Right ventricle myocardium inferior (tissue), 1 donor: ENCODE results near the gene PPFIA4. TPM values are rescaled to one million over a fixed set of nuclear protein-coding genes. Genes with fewer than 3 reads are reported as not detected.
"Not testable (repeated sequence)": the region's sequence is repeated elsewhere in the genome, so short reads cannot be mapped to it uniquely, and the experiment has no call there.

Experiments used
- ATAC-seq: fragments of 200-7000 bp; cut with Tn5 transposase; one replicate; pipeline ENCODE4 v1.9.1; 2020; ENCODE audit warnings: mild to moderate bottlenecking, moderate library complexity
- DNase-seq: peaks from one replicate; pipeline ENCODE4 v3.0.0; 2021; ENCODE audit errors: missing footprints
- intact Hi-C: fragments of 100-400 bp; cut with DNase I; formaldehyde crosslinking; loops from one replicate; pipeline ENCODE4 v1.11.0; 2022
- long read RNA-seq: library from polyadenylated mRNA; unstranded; transcript quantifications from one replicate; pipeline ENCODE4 v2.0.0, GENCODE V29; 2021
- total RNA-seq: library from RNA; stranded (reverse); fragmentation: NEBNext Ultra II Directional; extraction: Animal tissue kit (Norgen Biotek cat#: 25700); gene quantifications from one replicate; pipeline ENCODE4 v1.2.1, GENCODE V29; 2021
- donor health status: DM: no; HTN: yes; CAD: no; lungs with severe emphysema.

PPFIA4 gene
- 22.2 TPM for total RNA-seq
- long read RNA-seq, partial matches to known transcripts = 6 of 14 reads
- long read RNA-seq, other reads (novel, unspliced or antisense) = 8 of 14 reads

DNA sequence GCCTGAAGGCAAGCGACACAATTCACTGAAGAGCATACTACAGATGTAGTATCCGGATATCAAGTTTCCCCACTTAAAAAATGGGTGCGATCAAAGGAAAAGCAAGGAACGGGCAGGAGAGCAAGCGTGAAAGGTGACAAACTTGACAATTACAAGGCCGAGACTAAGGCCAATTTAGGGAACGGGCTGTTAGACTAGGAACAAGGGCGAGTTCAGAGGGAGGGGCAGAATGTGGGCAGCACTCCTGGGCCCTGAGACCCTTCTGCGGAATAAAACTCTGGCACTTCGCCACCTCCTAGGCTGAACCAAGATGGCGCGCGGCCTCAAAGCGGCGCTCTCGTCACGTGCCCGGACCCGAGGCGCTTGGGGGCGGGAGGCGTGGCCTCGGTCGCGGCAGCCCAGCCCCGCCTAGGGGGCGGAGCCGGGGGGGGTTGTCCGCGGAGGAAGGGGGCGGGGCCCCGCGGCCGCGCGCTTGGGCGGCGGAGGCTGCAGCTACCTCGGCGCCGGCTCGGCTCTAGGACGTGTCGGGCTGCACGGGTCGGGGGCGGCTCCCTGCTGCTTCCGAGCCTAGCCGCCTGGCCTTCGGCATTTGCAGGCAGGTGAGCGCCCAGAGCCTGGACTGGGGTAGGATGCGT, at the start of gene PPFIA4:
Gene PPFIA4, plus strand, starts transcription at position 461 of the 635 bp plus-strand sequence. CDS start 12,518 bp downstream, outside the sequence.
- peak; percentile 88 for ATAC-seq
- intact Hi-C loops = no loop called here
- DNase-seq = peak; percentile 93

DNA sequence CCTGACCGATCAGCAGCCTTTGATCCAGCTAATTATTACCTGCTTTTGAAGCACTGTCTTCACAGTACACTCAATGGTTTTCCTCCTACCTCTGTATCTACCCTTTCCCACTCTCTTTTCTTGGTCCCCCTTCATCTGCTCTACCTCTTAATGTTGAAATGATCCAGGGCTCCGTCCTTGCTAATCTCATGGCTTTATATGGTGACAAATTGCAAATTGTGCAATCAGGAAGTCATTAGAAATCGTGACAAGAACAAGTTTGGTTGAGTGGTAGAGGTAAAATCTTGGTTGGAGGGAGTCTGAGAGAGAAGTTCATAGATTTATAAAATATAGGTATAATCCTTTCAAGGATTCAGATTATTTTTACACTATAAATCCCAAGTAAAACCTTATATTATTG, 49.7 kb upstream of the PPFIA4 start:
- intact Hi-C loops = no loop called here
- DNase-seq (no peak), ATAC-seq (no peak)

DNA sequence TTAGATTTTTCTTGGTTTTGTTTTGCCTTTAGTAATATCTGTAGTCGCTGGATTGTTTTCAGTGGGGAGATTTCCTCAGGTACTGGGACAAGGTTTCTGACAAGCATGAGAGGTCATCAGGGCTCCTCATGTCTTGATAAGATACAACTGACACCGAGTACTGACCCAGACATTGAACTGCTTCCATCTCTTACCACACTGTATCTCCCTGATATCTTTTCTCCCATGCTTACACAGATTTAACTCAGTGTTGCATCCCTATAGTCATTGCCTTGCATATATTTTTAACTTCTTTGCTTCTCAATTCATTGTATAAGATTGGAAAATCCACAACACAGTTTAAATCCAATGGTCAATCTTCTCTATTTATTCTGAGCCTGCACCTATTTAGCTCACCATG, 46.8 kb upstream of the PPFIA4 start:
- DNase-seq = no peak
- no peak for ATAC-seq
- intact Hi-C loops = no loop called here

DNA sequence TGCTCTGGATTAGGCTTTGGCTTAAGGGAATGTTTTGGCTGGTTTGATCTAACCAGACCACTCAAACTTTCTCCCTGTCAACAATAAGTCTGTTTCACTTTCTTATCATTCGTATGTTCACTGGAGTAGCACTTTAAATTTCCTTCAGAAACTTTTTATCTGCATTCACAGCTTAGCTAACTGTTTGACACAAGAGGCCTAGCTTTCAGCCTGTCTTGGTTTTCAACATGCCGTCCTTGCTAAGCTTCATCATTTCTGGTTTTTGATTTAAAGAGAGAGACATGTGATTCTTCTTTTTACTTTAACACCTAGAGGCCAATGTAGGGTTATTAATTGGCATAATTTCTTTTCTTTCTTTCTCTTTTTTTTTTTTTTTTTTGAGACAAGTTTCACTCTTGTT, 44.4 kb upstream of the PPFIA4 start:
- intact Hi-C loops = no loop called here

DNA sequence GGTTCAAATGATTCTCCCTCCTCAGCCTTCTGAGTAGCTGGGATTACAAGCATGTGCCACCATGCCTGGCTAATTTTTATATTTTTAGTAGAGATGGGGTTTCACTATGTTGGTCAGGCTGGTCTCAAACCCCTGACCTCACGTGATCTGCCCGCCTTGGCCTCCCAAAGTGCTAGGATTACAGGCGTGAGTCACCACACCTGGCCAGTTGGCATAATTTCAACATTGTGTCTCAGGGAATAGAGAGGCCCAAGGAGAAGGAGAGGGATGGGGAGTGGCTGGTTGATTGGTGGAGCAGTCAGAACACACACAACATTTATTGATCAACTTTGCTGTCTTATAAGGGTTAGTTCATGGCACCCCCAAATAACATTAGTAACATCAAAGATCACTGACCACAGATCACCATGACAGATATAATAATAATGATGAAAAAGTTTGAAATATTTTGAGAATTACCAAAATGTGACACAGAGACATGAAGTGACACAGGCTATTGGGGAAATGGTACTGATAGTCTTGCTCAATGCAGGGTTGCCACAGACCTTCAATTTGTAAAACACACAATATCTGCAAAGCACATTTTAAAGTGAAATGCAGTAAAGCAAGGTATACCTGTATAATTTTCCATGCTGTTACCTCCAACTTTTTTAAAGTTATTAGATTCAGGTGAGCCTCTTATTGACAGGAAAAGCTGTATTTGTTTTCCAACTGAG, 43.4 kb upstream of the PPFIA4 start:
- ATAC-seq = no peak
- no peak for DNase-seq
- intact Hi-C loops = no loop called here

More for the DNA sequence above, 44.4 kb upstream of the PPFIA4 start:
- ATAC-seq = no peak
- DNase-seq = no peak

DNA sequence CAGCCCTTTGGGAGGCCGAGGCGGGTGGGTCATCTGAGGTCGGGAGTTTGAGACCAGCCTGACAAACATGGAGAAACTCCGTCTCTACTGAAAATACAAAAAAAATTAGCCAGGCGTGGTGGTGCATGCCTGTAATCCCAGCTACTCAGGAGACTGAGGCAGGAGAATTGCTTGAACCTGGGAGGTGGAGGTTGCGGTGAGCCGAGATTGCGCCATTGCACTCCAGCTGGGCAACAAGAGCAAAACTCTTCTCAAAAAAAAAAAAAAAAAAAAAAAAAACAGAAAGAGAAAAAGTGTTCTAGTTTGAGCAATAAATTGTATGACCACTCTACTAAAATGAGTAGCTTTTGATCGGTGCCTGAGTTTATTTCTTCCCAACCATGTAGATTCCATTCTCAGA, 40.2 kb upstream of the PPFIA4 start:
- ATAC-seq, intact Hi-C loops, DNase-seq: not testable (repeated sequence)

DNA sequence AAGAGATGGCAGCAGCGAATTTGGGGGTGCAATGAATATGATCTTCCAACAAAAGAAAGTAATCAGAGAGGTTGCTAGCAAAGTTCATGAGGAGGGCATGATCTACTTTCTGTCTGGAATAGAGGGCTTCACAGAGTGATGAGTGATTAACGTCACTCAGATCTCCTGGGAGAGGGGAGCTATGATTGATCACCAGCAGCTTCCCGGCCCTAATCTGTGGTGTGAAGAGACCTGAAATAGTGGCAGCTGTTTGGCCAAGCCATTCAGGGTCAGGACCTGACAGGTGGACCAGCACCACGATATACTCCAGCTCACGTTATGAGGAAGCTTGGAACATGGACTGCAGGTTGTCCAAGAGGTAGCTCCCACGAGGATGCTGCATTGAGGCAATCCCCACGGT, 39.0 kb upstream of the PPFIA4 start:
- ATAC-seq = no peak
- no peak for DNase-seq
- intact Hi-C loops = no loop called here

DNA sequence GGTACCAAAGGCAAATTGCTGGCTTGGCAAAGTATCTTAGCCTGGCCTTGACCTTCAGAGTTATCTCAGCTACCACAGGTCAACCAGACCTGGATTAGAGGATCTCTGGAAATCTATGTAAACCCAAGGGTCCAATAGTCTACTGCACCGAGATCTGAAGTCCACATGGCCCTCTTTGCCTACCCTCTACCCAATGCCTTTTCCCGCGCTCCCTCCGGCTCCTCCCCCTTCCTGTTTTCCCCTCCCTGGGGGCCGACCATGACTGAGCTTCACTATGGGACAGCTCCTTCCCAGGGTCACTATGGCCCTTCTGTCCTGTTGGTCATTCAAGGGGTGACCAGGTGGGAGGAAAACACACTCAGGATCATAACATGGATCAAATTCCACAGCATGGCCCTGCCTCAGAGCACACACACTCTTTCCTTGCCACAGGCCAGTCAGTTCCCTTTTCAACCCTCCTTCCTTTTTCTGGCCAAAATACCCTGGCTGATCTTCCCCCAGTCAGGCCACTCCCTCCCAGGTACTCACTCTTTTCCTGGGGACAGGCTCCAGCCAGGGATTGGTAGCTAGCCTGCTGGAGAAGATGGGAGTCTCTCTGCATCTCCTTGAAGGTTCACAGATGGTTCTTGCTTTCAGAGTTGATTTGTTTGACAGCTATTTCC, 38.2 kb upstream of the PPFIA4 start:
- intact Hi-C loops = no loop called here
- ATAC-seq (no peak), DNase-seq (no peak)

DNA sequence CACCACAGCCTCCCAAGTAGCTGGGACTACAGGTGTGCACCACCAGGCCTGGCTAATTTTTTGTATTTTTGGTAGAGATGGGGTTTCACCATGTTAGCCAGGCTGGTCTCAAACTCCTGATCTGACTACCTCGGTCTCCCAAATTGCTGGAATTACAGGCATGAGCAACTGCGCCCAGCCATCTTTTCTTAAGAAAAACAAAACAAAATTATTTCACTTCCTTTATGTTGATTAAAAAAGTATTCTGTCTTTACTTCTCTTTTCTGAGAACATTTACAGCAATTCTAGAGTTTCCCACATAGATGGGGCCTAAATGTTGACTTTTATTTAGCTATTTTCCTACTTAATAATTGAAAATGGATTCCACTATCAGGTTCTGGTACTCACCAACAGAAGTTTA, 36.4 kb upstream of the PPFIA4 start:
- ATAC-seq (no peak), DNase-seq (no peak)
- intact Hi-C loops = loop anchor here (10.0 kb wide), 1 partner anchor 235 kb away; no protein-coding TSS in a partner anchor

DNA sequence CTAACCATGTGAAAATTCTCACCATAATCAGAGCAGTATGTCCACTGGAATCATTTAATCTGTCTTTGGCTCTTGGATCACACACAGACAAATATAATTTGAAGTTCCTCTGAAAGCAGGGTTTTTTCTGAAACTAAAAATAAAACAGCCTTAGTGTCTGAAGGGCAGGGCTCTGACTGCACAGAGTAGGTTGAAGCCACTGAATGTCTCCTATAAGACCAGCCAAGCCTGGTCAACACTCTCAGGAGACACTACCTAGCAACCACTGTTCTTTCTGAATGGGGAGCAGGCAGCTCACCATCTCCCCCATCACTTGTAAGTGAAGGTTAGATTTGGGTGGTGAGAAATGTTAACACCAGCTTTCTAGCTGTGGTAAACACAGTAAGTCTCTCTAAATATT, 35.2 kb upstream of the PPFIA4 start:
- DNase-seq = no peak
- ATAC-seq = no peak
- intact Hi-C loops = loop anchor here (10.0 kb wide), 1 partner anchor 236 kb away; no protein-coding TSS in a partner anchor

DNA sequence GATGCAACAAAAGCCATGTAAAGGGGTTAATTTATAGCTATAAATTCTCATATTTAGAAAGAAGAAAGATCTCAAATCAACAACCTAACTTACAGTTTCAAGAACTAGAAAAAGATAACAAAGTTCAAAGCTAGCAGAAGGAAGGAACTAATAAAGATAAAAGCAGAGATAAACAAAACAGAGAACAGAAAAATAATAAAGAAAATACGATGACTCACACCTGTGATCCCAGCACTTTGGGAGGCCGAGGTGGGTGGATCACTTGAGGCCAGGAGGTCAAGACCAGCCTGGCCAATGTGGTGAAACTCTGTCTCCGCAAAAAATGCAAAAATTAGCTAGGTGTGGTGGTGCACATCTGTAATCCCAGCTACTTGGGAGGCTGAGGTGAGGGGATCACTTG, 31.5 kb upstream of the PPFIA4 start:
- intact Hi-C loops = loop anchor here (10.0 kb wide), 1 partner anchor 240 kb away; no protein-coding TSS in a partner anchor
- DNase-seq (no peak), ATAC-seq (no peak)

DNA sequence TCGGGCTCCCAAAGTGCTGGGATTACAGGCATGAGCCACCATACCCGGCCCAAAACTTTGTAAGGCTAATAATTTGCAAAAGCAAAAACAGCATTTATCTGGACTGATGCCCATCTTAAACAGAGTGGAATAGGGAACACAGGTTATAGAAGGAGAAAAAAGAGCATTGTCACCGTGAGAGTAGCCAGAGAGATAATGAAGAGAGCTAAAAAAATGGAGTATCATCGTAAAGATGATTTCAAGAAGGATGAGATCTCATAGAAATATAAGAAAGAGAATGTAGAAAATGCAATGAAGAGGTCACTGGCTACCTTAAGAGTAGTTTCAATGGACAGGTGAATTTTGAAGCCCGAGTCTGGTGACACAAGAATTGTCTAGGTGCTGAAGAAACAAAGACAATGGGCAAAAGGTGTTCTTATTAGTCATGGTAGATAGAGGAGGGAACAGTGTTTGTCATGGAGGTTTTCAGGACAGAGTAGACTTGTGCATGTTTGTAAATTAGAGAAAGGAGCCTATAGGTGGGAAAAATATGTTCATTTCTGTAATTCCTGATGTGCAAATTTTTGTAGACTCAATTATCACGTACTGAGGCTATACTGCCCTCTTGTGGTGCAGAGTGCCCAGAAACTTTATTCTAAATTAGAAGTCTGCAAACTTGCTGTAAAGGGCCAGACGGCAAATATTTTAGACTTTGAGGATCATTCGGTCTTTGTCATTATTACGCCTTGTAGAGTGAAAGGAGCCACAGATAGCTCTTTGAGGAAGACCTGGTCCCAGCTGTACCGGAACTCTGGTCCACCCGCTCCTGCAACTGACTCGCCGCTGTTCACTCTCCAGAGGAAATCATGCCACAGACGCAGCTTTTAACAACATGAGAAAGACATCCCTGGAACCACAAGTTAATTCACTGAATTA, 27.2 kb upstream of the PPFIA4 start:
- intact Hi-C loops = loop anchor here (2.0 to 10.0 kb wide), 2 partner anchors 72 to 244 kb away; partner anchors contain the start of gene KLHL12
- ATAC-seq (no peak), DNase-seq (no peak)

DNA sequence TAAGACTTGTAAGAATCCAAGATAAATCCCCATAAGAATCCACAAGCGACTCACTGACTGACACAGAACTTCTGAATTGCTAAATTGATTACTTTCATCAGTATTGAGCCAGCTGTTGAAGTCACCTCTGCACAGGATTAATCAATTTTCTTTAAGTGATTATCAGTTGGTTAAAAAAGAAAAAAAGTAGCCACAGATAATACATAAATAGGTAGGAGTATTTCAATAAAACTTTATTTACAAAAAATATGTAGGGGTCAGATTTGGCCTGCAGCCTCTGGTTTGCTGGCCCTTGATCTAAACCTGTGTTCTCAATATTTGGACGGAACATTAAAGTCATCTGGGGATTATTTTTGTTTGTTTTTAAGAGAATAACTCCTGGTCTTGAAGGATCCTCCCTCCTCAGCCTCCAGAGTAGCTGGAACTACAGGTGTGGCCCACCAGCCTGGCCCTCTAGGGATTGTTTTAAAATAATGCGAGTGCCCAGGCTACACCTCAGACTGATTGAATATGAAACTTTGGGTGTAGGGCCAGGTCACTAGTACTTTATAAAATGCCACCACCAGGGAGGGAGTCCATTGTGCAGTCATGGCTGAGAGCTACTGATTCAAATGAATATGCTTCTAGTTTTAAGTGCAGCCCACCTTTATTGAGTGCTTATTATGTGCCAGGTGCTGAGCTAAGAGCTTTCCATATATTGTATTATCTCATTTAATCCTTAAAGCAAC, 25.9 kb upstream of the PPFIA4 start:
- no peak for DNase-seq
- no peak for ATAC-seq
- intact Hi-C loops = no loop called here

DNA sequence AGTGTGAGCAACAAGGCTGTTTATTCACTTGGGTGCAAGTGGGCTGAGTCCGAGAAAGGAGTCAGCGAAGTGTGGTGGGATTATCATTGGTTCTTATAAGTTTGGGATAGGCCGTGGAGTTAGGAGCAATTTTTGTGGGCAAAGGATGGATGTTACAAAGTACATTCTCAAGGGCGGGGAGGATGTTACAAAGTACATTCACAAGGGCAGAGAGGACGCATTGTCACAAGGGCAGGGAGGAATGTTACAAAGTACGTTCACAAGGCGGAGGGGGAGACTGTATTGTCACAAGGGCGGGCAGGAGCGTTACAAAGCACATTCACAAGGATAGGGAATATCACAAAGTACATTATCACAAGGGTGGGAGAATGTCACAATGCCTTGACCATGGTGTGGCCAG, 24.3 kb upstream of the PPFIA4 start:
- no peak for DNase-seq
- ATAC-seq = no peak
- intact Hi-C loops = no loop called here

DNA sequence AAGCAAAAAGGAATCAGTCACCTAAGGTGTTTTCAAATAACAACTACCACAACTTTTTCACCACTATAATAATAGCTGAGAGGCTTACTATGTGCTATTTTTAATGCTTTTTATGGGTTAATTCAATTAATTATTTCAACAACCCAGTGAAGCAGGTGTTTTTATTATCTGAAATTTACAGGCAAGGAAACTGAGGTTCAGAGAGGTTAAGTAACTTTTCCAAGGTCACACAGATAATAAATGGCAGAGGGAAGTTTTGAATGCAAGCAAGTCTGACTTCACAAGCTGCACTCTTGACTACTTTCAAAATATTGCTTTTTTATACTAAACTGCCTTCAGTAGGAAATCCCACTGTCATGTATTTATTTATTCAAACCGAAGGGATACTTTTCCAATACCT, 23.3 kb upstream of the PPFIA4 start:
- ATAC-seq = no peak
- intact Hi-C loops = no loop called here
- DNase-seq = no peak

DNA sequence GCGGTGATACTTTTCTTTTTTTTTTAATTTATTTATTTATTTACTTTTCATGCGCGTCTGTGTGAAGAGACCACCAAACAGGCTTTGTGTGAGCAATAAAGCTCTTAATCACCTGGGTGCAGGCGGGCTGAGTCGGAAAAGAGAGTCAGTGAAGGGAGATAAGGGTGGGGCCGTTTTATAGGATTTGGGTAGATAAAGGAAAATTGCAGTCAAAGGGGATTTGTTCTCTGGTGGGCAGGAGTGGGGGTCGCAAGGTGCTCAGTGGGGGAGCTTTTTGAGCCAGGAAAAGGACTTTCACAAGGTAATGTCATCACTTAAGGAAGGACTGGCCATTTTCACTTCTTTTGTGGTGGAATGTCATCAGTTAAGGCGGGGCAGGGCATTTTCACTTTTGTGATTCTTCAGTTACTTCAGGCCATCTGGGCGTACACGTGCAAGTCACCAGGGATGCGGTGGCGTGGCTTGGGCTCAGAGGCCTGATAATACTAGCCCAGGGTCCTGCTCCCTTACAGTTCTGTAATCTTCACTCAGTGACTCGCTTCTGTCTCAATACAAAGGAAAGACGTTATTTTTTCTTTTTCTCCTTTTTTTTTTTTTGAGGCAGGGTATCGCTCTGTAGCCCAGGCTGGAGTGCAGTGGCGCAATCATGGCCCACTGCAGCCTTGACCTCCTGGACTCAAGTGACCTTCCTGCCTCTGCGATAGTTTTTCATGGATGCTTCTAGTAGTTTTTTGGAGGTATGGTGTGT, 20.7 kb upstream of the PPFIA4 start:
- DNase-seq, ATAC-seq: not testable (repeated sequence)
- intact Hi-C loops = loop anchor here (5.0 kb wide), 1 partner anchor 38 kb away; the partner anchor contains the start of gene CYB5R1
